ENCODE measurements around the gene RAB1A.

DNA sequence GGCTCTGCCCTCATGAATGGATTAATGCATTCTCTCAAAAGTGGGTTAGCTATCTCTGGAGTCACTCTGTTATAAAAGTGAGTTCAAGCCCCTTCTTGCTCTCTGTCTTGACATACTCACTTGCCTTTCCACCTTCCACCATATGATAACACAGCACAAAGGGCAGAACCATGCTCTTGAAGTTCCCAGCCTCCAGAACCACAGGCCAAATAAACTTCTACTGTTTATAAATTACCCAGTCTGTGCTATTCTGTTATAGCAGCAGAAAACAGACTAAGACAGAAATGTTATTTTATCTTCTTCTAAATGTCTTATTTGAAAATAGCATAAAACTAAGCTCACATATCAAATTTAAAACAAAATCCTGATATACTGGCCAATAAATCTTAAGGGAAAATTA is 15.0 kb downstream of the RAB1A start:
- TF ChIP-seq POLR2A (IDR thresholded peaks at IDR 0.05), result no peak
- TF ChIP-seq, protein P1, sequence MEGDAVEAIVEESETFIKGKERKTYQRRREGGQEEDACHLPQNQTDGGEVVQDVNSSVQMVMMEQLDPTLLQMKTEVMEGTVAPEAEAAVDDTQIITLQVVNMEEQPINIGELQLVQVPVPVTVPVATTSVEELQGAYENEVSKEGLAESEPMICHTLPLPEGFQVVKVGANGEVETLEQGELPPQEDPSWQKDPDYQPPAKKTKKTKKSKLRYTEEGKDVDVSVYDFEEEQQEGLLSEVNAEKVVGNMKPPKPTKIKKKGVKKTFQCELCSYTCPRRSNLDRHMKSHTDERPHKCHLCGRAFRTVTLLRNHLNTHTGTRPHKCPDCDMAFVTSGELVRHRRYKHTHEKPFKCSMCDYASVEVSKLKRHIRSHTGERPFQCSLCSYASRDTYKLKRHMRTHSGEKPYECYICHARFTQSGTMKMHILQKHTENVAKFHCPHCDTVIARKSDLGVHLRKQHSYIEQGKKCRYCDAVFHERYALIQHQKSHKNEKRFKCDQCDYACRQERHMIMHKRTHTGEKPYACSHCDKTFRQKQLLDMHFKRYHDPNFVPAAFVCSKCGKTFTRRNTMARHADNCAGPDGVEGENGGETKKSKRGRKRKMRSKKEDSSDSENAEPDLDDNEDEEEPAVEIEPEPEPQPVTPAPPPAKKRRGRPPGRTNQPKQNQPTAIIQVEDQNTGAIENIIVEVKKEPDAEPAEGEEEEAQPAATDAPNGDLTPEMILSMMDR (IDR thresholded peaks at IDR 0.05), result no peak

Data from uterus (tissue), 2 donors.